Right lobe of liver (tissue), 6 donors: ENCODE measurements around the gene ZBTB45. TPM values are rescaled to one million over a fixed set of nuclear protein-coding genes. Genes with fewer than 3 reads are reported as not detected.

ENCODE experiments used
- ATAC-seq, 4 donors: fragments of 200-7000 bp; cut with Tn5 transposase; one replicate each; pipeline ENCODE4 v1.9.1; 2020; ENCODE audit warnings: mild to moderate bottlenecking in 4 of 4, moderate library complexity in 4 of 4
- DNase-seq, 3 donors: peaks; one replicate each; pipeline ENCODE4 v3.0.0-alpha.2; 2020
- H3K27ac ChIP-seq, 3 donors: fragments of 200-600 bp; one replicate each; pipeline ENCODE4 v1.8.0; 2022
- H3K27me3 ChIP-seq, 2 donors: fragments of 200-600 bp; one replicate each; pipeline ENCODE4 v1.8.0; 2022
- H3K36me3 ChIP-seq, 4 donors: fragments of 200-600 bp; sonication (generic) in 1 of 4; one replicate each; pipeline versions ENCODE4 v1.5.1 to v1.8.0; 2017 to 2022; ENCODE audit warnings: control low read depth in 1 of 4
- H3K4me1 ChIP-seq, 4 donors: fragments of 200-600 bp; sonication (generic) in 1 of 4; one replicate each; pipeline versions ENCODE4 v1.5.1 to v1.8.0; 2017 to 2022; ENCODE audit warnings: control low read depth in 1 of 4
- H3K4me3 ChIP-seq, 3 donors: fragments of 200-600 bp; one replicate each; pipeline ENCODE4 v1.8.0; 2022
- H3K9me3 ChIP-seq, 4 donors: fragments of 200-600 bp; sonication (generic) in 1 of 4; one replicate each; pipeline versions ENCODE4 v1.5.1 to v1.8.0; 2017 to 2022; ENCODE audit warnings: control low read depth in 1 of 4
- POLR2A ChIP-seq: fragments of 450-650 bp; IDR thresholded peaks from one replicate; pipeline ENCODE4 v1.6.1; 2017; ENCODE audit warnings: antibody characterized with exemption, mild to moderate bottlenecking
- WGBS: methylation state at CpG from one replicate; pipeline ENCODE4 v1.1.6; 2018; ENCODE audit warnings: low coverage, low lambda C conversion rate; ENCODE audit not compliant: insufficient coverage; ENCODE audit errors: missing lambda C conversion rate; 5-methylcytosine and 5-hydroxymethylcytosine counted together
- intact Hi-C, 2 donors: fragments of 100-400 bp; cut with DNase I; formaldehyde crosslinking; loops; one replicate each; pipeline versions ENCODE4 v1.11.2 to v1.14.1; 2022
- total RNA-seq, 6 experiments: library from RNA; depleted of rRNA in 2 of 6; stranded (reverse); fragments of >200 nt in 2 of 6; fragmentation: NEBNext Ultra II Directional in 3 of 6; extraction: Animal tissue kit (Norgen Biotek cat#: 25700) in 3 of 6; gene quantifications; one replicate each; pipeline versions ENCODE4 v1.1.0 to v1.2.4, GENCODE V29; 2016 to 2023
- TF ChIP-seq, protein P1 (sequence below), 4 donors: fragments of 200-600 bp in 3 of 4; fragments of 450-650 bp in 1 of 4; IDR thresholded peaks; one replicate each; pipeline versions ENCODE4 v1.5.1 to v1.8.0; 2016 to 2022; ENCODE audit warnings: antibody characterized with exemption in 4 of 4, mild to moderate bottlenecking in 2 of 4
- donor health status: DM: no; HTN: yes; CAD: no.
- donor health status: DM: no; HTN: no; CAD: no.
- donor health status: DM: no; HTN: no; CAD: no.
- donor health status: DM: no; HTN: yes; CAD: no.
- donor health status: DM: no; HTN: yes; CAD: no.

ZBTB45 gene
- total RNA-seq, 6 experiments from 2014 or later, result 3.5 to 4.8 (median 4.3) TPM

DNA sequence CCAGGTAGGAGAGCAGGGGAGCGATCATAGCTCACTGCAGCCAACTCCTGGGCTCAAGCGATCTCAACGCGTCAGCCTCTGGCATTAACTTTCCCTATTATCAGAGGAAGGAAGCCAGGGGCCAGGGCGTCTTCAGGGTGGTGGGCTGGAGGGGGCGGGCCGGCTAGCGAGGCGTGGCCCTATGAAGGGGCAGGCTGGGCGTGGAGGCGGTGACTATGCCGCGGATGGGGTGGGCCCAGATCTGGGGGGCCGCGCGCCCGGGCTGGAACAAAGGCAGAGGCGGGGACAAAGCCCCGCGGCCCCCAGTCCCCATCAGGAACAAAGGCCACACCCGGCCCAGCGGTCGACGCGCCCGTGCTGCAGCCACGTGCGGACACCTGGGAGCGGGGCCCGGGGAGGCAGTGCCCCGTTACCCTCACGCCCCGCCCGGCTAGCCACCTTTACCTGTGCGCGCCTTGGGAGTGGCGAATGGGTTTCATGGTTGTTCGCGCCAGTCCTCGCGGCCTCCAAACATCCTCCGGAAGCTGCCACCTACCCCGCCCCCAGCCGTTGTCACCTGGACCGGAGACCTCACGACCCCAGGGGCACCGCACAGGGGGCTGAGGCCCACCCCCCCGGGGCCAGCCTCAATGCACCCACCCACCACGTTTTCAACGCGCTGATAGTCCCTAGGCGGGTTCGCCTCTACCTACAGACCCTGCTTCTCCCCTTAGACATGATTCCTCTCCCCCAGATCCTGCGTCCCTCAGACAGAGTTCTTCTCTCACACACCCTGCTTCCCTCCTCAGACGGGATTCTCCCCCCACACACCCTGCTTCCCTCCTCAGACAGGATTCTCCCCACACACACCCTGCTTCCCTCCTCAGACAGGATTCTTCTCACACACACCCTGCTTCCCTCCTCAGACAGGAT, 18.9 kb upstream of the ZBTB45 start:
- Histone ChIP-seq H3K4me3 (peak overlapping the region in 2 of 3 donors; percentile 11 to 13), H3K27ac (no peak overlapping the region), H3K4me1 (no peaks in the 10 kb centered on the region), H3K9me3 (no peaks in the 10 kb centered on the region), H3K27me3 (no peaks in the 10 kb centered on the region), H3K36me3 (no peaks in the 10 kb centered on the region)
- intact Hi-C loops, result no loop called here
- ATAC-seq, result peak; percentile 73 to 95 (median 82)
- peak in 1 of 3 donors; percentile 68 for DNase-seq
- 6% methylated on average over 11 of the region's 55 CpGs for WGBS
- TF ChIP-seq, protein P1, sequence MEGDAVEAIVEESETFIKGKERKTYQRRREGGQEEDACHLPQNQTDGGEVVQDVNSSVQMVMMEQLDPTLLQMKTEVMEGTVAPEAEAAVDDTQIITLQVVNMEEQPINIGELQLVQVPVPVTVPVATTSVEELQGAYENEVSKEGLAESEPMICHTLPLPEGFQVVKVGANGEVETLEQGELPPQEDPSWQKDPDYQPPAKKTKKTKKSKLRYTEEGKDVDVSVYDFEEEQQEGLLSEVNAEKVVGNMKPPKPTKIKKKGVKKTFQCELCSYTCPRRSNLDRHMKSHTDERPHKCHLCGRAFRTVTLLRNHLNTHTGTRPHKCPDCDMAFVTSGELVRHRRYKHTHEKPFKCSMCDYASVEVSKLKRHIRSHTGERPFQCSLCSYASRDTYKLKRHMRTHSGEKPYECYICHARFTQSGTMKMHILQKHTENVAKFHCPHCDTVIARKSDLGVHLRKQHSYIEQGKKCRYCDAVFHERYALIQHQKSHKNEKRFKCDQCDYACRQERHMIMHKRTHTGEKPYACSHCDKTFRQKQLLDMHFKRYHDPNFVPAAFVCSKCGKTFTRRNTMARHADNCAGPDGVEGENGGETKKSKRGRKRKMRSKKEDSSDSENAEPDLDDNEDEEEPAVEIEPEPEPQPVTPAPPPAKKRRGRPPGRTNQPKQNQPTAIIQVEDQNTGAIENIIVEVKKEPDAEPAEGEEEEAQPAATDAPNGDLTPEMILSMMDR (IDR thresholded peaks at IDR 0.05), result no peak
- no peak for TF ChIP-seq POLR2A

DNA sequence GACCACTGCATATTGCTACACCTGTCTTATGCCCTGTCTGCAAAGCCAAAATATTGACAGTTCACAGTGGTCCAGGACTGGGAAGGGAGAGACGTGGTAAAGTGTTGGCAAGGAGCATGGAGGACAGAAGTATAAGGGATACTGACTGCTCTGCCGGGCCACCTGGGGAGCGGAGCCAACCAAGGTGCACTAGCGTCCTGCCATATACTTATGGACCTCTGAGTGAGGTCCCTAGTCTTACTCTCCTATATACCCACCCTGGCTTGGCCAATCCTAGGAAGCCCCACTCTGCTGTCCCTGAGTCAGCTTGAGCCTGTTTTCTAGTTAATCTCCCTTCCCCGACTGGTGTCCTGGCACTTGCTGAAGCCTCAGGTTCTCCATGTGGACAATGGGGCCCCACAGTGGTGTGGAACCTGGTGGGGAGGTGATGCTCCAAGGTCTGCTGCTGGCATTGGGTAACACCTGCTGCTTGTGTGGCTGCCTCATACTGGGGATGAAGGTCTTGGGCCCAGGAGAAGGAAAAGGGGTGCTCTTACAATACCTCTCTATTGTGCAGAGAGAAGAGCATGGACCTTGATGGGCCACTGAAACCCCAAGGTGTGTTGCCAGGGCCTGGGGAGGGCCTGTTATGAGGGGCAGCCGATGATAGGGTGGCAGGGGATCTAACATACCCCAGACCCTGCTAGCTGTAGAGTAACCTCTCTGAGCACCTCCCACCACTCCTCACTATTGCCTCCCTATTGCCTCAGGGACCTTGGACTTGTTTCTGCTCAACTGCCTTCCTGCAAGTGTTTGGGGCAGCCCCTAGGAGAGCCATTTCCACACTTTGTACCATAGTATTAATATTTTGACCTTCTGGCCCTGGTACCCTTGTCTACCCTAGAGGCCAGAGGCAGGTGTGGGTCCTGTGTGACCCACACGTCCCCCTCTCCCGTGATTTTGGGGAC, 17.5 kb upstream of the ZBTB45 start:
- Histone ChIP-seq H3K27me3 (no peaks in the 10 kb centered on the region), H3K4me1 (no peaks in the 10 kb centered on the region), H3K27ac (no peak overlapping the region), H3K9me3 (no peaks in the 10 kb centered on the region), H3K36me3 (no peaks in the 10 kb centered on the region), H3K4me3 (no peak overlapping the region)
- ATAC-seq (peak in 1 of 4 donors; percentile 38), DNase-seq (no peak)
- intact Hi-C loops, result no loop called here
- no peak for TF ChIP-seq POLR2A
- TF ChIP-seq, protein P1 (IDR thresholded peaks at IDR 0.05), result no peak
- WGBS, result 68% methylated on average over 3 of the region's 8 CpGs

DNA sequence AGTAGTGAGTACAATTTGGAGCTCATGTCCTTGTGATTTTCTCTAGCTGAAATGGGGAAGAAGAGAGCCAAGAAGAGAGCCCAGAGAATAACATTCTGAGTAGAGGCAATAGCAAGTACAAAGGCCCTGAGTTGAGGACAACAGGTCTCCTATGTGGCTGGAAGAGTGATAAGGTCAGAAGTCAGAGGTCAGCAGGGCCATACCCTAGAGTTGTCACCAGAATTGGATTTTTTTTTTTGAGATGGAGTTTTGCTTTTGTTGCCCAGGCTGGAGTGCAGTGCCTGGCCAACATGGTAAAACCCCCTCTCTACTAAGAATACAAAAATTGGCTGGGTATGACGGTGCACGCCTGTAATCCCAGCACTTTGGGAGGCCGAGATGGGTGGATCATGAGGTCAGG, 16.2 kb upstream of the ZBTB45 start:
- TF ChIP-seq, protein P1 (IDR thresholded peaks at IDR 0.05), result no peak
- TF ChIP-seq POLR2A, result no peak
- 76% methylated on average over 3 of the region's 3 CpGs for WGBS

DNA sequence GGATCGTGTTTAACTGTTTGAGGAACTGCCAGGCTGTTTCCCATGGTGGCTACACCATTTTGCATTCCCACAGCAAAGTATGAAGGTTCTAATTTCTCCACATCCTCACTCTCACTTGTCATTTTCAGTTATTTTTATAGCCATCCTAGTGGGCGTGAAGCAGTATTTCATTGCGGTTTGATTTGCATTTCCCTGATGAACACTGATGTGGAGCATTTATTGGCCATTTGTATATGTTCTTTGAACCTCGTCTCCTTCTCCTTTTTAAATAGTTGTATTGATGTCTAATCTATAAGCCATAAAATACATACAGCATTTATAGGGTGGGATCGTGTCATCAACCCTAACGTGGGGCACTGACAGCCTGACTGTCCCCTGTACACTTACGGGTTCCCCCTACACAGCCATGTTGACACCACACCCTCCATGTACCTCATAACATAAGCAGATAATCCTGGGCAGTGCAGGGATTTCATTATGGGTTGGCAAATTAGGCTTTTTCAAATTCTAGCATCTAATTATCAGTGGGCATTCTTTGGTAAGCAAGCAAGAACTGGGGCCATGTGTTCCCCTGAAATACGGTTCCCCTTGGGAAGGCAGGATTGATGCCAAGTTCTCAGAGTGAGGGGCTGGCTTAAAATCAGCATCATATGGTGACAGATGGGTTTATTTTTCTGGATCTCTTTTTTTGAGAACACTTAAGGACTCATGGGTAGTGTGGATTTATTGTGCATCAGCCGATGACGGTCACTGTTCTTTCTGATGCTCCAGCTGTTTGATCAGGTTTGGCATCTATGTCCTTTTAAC, 11.6 kb upstream of the ZBTB45 start:
- intact Hi-C loops, result no loop called here
- DNase-seq, result no peak
- WGBS, result 59% methylated on average over 10 of the region's 10 CpGs
- Histone ChIP-seq H3K36me3 (no peaks in the 10 kb centered on the region), H3K9me3 (no peaks in the 10 kb centered on the region), H3K4me1 (no peaks in the 10 kb centered on the region), H3K4me3 (no peak overlapping the region), H3K27ac (no peak overlapping the region), H3K27me3 (no peaks in the 10 kb centered on the region)
- no peak for TF ChIP-seq POLR2A
- TF ChIP-seq, protein P1 (IDR thresholded peaks at IDR 0.05), result no peak
- no peak for ATAC-seq

More for the DNA sequence above, 16.2 kb upstream of the ZBTB45 start:
- DNase-seq (no peak), ATAC-seq (no peak)
- Histone ChIP-seq H3K4me3 (no peak overlapping the region), H3K36me3 (no peaks in the 10 kb centered on the region), H3K4me1 (no peaks in the 10 kb centered on the region), H3K27me3 (no peaks in the 10 kb centered on the region), H3K27ac (no peak overlapping the region), H3K9me3 (no peaks in the 10 kb centered on the region)
- intact Hi-C loops, result no loop called here
